ENCODE data around the gene ZNHIT2. TPM values are rescaled to one million over a fixed set of nuclear protein-coding genes. Genes with fewer than 3 reads are reported as not detected.

Gene ZNHIT2
- total and polyA plus RNA-seq, 2 of the 8 experiments (the other 6 are each of a cell fraction or from before 2014, with no cell fraction given), result 13.0 to 16.1 TPM

- Histone ChIP-seq H3K79me1 (ENCODE audit: low read depth, low read length) (peaks cover 22% of the 10 kb centered on the region), H3K9me3 (ENCODE audit: insufficient read depth in 2 of 2, low read depth in 1 of 2, low read length in 1 of 2) (no peaks in the 10 kb centered on the region), H3K36me3 (ENCODE audit: control insufficient read depth in 2 of 4, insufficient read depth in 4 of 4, low read length in 3 of 4) (peaks cover 18 to 35% (median 30%) of the 10 kb centered on the region in 4 experiments), H2AK5ac (ENCODE audit: low read depth, low read length) (no peak within 1 kb of the TSS), H4K8ac (ENCODE audit: extremely low read depth, insufficient read depth, low read length) (peak within 1 kb of the TSS; percentile 99), H3K4me3 (ENCODE audit: extremely low read depth in 1 of 4, insufficient read depth in 2 of 4, low read depth in 3 of 4, low read length in 4 of 4) (peak within 1 kb of the TSS; percentile 92 to 99 (median 98)), H3K23me2 (ENCODE audit: low read depth, low read length) (peaks cover 8% of the 10 kb centered on the region), H2BK20ac (ENCODE audit: low read length) (no peak within 1 kb of the TSS), H3K4me1 (replicated peaks in 1 of 4; ENCODE audit: control insufficient read depth in 3 of 4, insufficient read depth in 4 of 4, low read length in 3 of 4) (peaks cover 0 to 9% (median 4%) of the 10 kb centered on the region in 4 experiments; a peak in 5 of 7 replicates), H3K18ac (ENCODE audit: extremely low read depth, low read length) (peak within 1 kb of the TSS; percentile 99), H3K4ac (replicated peaks; ENCODE audit: insufficient read length, low read depth, low read length) (peak within 1 kb of the TSS; percentile 87), H3K27me3 (replicated peaks in 1 of 4; ENCODE audit: control insufficient read depth in 3 of 4, extremely low read depth in 1 of 4, insufficient read depth in 3 of 4, low read length in 3 of 4) (no peaks in the 10 kb centered on the region), H3K27ac (ENCODE audit: low read depth, low read length) (peak within 1 kb of the TSS; percentile 94), H2BK12ac (ENCODE audit: low read depth, low read length) (peak within 1 kb of the TSS; percentile 77; the same call in 1 of the 2 replicates), H3K56ac (replicated peaks; ENCODE audit: insufficient read length, low read depth, low read length) (peak within 1 kb of the TSS; percentile 94), H3K23ac (ENCODE audit: insufficient read length) (no peak within 1 kb of the TSS), H4K91ac (replicated peaks; ENCODE audit: insufficient read length, low read length) (peak within 1 kb of the TSS; percentile 98), H3K9ac (replicated peaks in 1 of 4; ENCODE audit: extremely low read depth in 1 of 4, low read depth in 3 of 4, low read length in 3 of 4) (peak within 1 kb of the TSS; percentile 77 to 96 (median 87)), H3K4me2 (ENCODE audit: insufficient read depth in 1 of 2, low read depth in 2 of 2, low read length in 2 of 2) (peak within 1 kb of the TSS; percentile 88 to 98), H2BK5ac (ENCODE audit: low read depth, low read length) (peak within 1 kb of the TSS; percentile 90), H4K20me1 (replicated peaks in 1 of 2; ENCODE audit: control insufficient read depth in 1 of 2, insufficient read depth in 2 of 2, low read length in 2 of 2) (peaks cover 0 to 4% of the 10 kb centered on the region in 2 experiments), H3K79me2 (ENCODE audit: control insufficient read depth in 1 of 2, insufficient read depth in 2 of 2, low read length in 2 of 2) (peaks cover 10 to 33% of the 10 kb centered on the region in 2 experiments), H3K14ac (ENCODE audit: insufficient read length) (no peak within 1 kb of the TSS), H2BK120ac (replicated peaks; ENCODE audit: low read depth, low read length) (no peak within 1 kb of the TSS), H2AFZ (ENCODE audit: low read length) (0 out of 2 replicates have a peak within 1 kb of the TSS, but pooled peaks have one; percentile 8), H2BK15ac (ENCODE audit: low read length) (0 out of 2 replicates have a peak within 1 kb of the TSS, but pooled peaks have one; percentile 36), H4K5ac (ENCODE audit: insufficient read length, low read depth, low read length) (peak within 1 kb of the TSS; percentile 100)
- WGBS, 2 experiments (ENCODE audit: extremely low coverage in 1 of 2, insufficient coverage in 1 of 2, insufficient read length in 1 of 2, insufficient replicate concordance in 2 of 2, low coverage in 1 of 2, low lambda C conversion rate in 2 of 2, missing lambda C conversion rate in 1 of 2), result 0% methylated on average over 70 of the region's 79 CpGs; no CpG with 5 or more reads in 1 of the 2 experiments
- DNase-seq (ENCODE audit: low read depth in 1 of 2, low spot score in 2 of 2), result peak; percentile 70 to 98
- FAIRE-seq, result no peak
- CTCF ChIA-PET (ENCODE audit: partially characterized antibody), result interaction anchor here (1.1 to 1.7 kb wide), 6 partner anchors 16 to 235 kb away, joined by 3 to 5 read pairs (median 4); partner anchors contain the start of genes SAC3D1 and TM7SF2
- POLR2A ChIA-PET (ENCODE audit: partially characterized antibody), result interaction anchor here (0.9 to 21.6 kb wide), 16 partner anchors 8 to 199 kb away, joined by 3 to 230 read pairs (median 6); partner anchors contain the start of genes CDCA5, SAC3D1, SYVN1 and TM7SF2
- TF ChIP-seq RXRA (IDR thresholded peaks at IDR 0.05; ENCODE audit: insufficient read depth, low read depth, low read length), result no peak
- no peak for TF ChIP-seq CBX5 (IDR thresholded peaks at IDR 0.05; ENCODE audit: low read depth, low read length)
- TF ChIP-seq NANOG (IDR thresholded peaks at IDR 0.05; ENCODE audit: insufficient read depth, low read depth, low read length, poor library complexity, severe bottlenecking), result no peak
- no peak for TF ChIP-seq SAP30 (IDR thresholded peaks at IDR 0.05; ENCODE audit: insufficient read depth, insufficient replicate concordance, low read length)
- TF ChIP-seq TAF1 (IDR thresholded peaks at IDR 0.05; ENCODE audit: low read depth, low read length), result peak; percentile 87
- no peak for TF ChIP-seq SUZ12 (IDR thresholded peaks at IDR 0.05; ENCODE audit: low read length)
- peak in 1 of 2 experiments; percentile 36; a peak in 1 of 3 replicates for TF ChIP-seq EP300 (IDR thresholded peaks at IDR 0.05; ENCODE audit: borderline replicate concordance in 1 of 2, low read depth in 2 of 2, low read length in 2 of 2)
- TF ChIP-seq KDM5A (IDR thresholded peaks at IDR 0.05; ENCODE audit: low read length), result no peak; the same call in none of the 2 replicates
- TF ChIP-seq POLR2AphosphoS5 (IDR thresholded peaks at IDR 0.05; ENCODE audit: low read depth, low read length), result peak; percentile 67
- no peak for TF ChIP-seq SIRT6 (IDR thresholded peaks at IDR 0.05; ENCODE audit: low read length)
Measured at GRCh38 chr11:65083834-65084597, 33.5 kb downstream of the ZNHIT2 start, which contains the start of the genes CDCA5 and ZFPL1. CDCA5 (minus strand) TSS chr11:65084040; CDS start chr11:65083978, 62 bp downstream. ZFPL1 (plus strand) TSS chr11:65084222; CDS start chr11:65084699, 477 bp downstream.
